Measurements from ENCODE around the gene MRI1. TPM values are rescaled to one million over a fixed set of nuclear protein-coding genes. Genes with fewer than 3 reads are reported as not detected.
A peak's percentile ranks its signal among the peaks of the same experiment; 100 is the strongest.

MRI1 gene
- total RNA-seq (2014; rRNA removed; shearing (Covaris generic); ENCODE audit: low replicate concordance) = 33.4 and 78.9 TPM in 2 replicates

DNA sequence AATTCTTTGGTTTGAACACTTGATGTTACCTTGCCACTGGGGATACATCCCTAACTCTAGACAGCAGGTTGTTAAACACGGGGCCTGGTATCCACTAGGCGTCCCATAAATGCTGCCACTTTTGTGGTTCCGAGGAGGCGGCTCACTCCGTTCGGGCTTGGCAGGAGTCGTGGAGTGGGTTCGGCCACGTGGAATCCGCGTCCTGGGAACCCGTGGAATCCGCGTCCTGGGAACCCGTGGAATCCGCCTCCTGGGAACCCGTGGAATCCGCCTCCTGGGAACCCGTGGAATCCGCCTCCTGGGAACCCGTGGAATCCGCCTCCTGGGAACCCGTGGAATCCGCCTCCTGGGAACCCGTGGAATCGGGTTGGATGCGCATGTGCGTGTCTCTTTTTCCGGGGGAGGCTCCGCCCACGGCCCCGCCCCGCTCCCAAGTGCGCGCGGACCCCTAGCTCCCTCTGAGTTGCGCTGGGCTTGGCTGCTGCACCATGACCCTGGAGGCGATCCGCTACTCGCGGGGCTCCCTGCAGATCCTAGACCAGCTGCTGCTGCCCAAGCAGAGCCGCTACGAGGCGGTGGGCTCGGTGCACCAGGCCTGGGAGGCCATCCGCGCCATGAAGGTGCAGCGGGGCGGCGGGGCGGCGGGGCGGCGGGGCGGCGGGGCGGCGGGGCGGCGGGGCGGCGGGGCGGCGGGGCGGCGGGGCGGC, at the start of gene MRI1:
TSS of gene MRI1 (plus strand) at position 422 of the 707 bp plus-strand sequence. CDS start at position 489, 67 bp downstream.
- no peaks in the 10 kb centered on the region for H3K9me3 ChIP-seq (ENCODE audit: low read length)
- no peak within 1 kb of the TSS for H3K27ac ChIP-seq (ENCODE audit: low read length)
- no peaks in the 10 kb centered on the region for H3K27me3 ChIP-seq (ENCODE audit: low read length)
- peak within 1 kb of the TSS; percentile 63 for H3K9ac ChIP-seq (ENCODE audit: low read length)
- peak within 1 kb of the TSS; percentile 69 for H3K4me3 ChIP-seq (ENCODE audit: low read length)
- H2AFZ ChIP-seq (ENCODE audit: low read length) = peak within 1 kb of the TSS; percentile 68; the same call in 1 of the 2 replicates
- peak within 1 kb of the TSS; percentile 56 for H3K4me2 ChIP-seq (ENCODE audit: low read depth, low read length, poor library complexity, severe bottlenecking)
- H3K4me1 ChIP-seq (ENCODE audit: low read length) = peaks cover 10% of the 10 kb centered on the region
- DNase-seq = peak; percentile 88
- H3K79me2 ChIP-seq (ENCODE audit: low read length) = peaks cover 23% of the 10 kb centered on the region
- no peaks in the 10 kb centered on the region for H3K9me2 ChIP-seq (replicated peaks; ENCODE audit: insufficient read depth, low read length)
- H4K20me1 ChIP-seq (ENCODE audit: insufficient read depth, low read depth, low read length) = no peaks in the 10 kb centered on the region
- 0 out of 2 replicates have a peak, but pooled peaks cover 2% of the 10 kb centered on the region for H3K36me3 ChIP-seq (ENCODE audit: insufficient read depth, low read length)

DNA sequence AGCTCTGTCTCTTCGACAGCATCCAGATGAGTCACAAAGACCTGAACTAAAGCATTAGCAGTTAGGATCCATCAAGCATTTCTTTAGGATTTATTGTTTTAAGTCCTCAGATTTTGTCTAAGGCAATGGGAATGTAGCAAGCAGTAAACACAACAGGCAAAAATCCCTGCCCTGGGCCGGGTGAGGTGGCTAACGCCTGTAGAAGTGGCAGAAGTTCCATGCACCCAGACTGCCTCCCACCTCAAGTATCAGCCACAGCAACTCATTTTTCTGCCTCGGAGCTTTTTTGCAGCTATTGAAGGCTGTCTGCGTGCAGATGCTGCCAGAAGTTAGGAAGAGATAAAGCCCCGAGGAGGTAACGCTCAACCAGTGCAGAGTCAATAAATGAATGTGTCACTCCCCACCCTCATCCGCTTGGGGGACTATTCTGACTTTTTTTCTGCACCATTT, 47.1 kb upstream of the MRI1 start:
- Histone ChIP-seq H2AFZ (ENCODE audit: low read length) (no peak overlapping the region), H3K79me2 (ENCODE audit: low read length) (no peaks in the 10 kb centered on the region), H3K27ac (ENCODE audit: low read length) (no peak overlapping the region), H3K27me3 (ENCODE audit: low read length) (no peaks in the 10 kb centered on the region), H4K20me1 (ENCODE audit: insufficient read depth, low read depth, low read length) (no peaks in the 10 kb centered on the region), H3K4me2 (ENCODE audit: low read depth, low read length, poor library complexity, severe bottlenecking) (no peak overlapping the region), H3K4me3 (ENCODE audit: low read length) (no peak overlapping the region), H3K9me3 (ENCODE audit: low read length) (no peaks in the 10 kb centered on the region), H3K36me3 (ENCODE audit: insufficient read depth, low read length) (no peaks in the 10 kb centered on the region), H3K9ac (ENCODE audit: low read length) (no peak overlapping the region), H3K9me2 (replicated peaks; ENCODE audit: insufficient read depth, low read length) (no peaks in the 10 kb centered on the region), H3K4me1 (ENCODE audit: low read length) (no peaks in the 10 kb centered on the region)
- no peak for DNase-seq

- H3K79me2 ChIP-seq (ENCODE audit: low read length) = no peaks in the 10 kb centered on the region
- H3K36me3 ChIP-seq (ENCODE audit: insufficient read depth, low read length) = no peaks in the 10 kb centered on the region
- no peaks in the 10 kb centered on the region for H3K27me3 ChIP-seq (ENCODE audit: low read length)
These were observed 45.6 kb upstream of the MRI1 start for GRCh38 chr19:13718733-13719132.

DNA sequence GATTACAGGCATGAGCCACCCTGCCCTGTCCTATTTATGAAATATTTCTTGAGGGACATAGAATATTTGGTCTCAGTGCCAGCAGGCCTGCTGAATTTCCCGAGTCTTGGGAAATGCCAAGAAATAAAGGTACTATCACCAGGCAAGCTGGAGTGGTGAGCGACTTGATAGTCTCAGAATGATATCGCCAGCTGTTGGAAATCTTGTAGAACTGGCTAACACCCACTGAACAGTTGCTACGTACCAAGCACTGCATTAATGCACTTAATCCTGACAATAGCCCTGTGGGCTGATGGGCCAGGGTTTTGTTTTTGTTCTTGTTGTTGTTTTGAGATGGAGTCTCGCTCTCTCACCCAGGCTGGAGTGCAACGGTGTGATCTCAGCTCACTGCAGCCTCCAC, 42.2 kb upstream of the MRI1 start:
- Histone ChIP-seq H3K27ac (ENCODE audit: low read length) (no peak overlapping the region), H3K9me3 (ENCODE audit: low read length) (no peaks in the 10 kb centered on the region), H3K36me3 (ENCODE audit: insufficient read depth, low read length) (no peaks in the 10 kb centered on the region), H2AFZ (ENCODE audit: low read length) (no peak overlapping the region), H3K79me2 (ENCODE audit: low read length) (no peaks in the 10 kb centered on the region), H3K9ac (ENCODE audit: low read length) (no peak overlapping the region), H3K9me2 (replicated peaks; ENCODE audit: insufficient read depth, low read length) (no peaks in the 10 kb centered on the region), H3K4me3 (ENCODE audit: low read length) (no peak overlapping the region), H3K4me1 (ENCODE audit: low read length) (no peaks in the 10 kb centered on the region), H3K27me3 (ENCODE audit: low read length) (no peaks in the 10 kb centered on the region), H4K20me1 (ENCODE audit: insufficient read depth, low read depth, low read length) (no peaks in the 10 kb centered on the region), H3K4me2 (ENCODE audit: low read depth, low read length, poor library complexity, severe bottlenecking) (no peak overlapping the region)
- no peak for DNase-seq

More at GRCh38 chr19:13718733-13719132, 45.6 kb upstream of the MRI1 start:
- Histone ChIP-seq H3K9ac (ENCODE audit: low read length) (no peak overlapping the region), H3K9me2 (replicated peaks; ENCODE audit: insufficient read depth, low read length) (no peaks in the 10 kb centered on the region), H3K9me3 (ENCODE audit: low read length) (no peaks in the 10 kb centered on the region), H3K4me1 (ENCODE audit: low read length) (no peaks in the 10 kb centered on the region), H3K4me2 (ENCODE audit: low read depth, low read length, poor library complexity, severe bottlenecking) (no peak overlapping the region), H4K20me1 (ENCODE audit: insufficient read depth, low read depth, low read length) (no peaks in the 10 kb centered on the region), H3K27ac (ENCODE audit: low read length) (no peak overlapping the region), H2AFZ (ENCODE audit: low read length) (no peak overlapping the region), H3K4me3 (ENCODE audit: low read length) (no peak overlapping the region)
- DNase-seq = peak; percentile 50

DNA sequence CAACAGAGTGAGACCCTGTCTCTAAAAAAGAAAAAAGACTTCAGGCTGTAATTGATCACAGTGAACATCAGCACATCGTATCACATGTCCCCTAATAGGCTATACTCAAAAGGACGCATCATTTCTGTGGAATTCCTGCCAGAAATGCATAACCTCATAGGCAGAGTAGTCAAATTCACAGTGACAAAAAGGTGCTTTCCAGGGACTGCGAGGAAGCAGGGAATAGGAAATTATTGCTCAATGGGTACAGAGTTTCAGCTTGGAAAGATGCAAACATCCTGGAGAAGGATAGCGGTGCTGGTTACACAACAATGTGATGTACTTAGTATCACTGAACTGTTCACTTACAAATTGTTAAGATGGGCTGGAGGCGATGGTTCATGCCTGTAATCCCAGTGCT, 41.1 kb upstream of the MRI1 start:
- DNase-seq = no peak
- H3K4me2 ChIP-seq (ENCODE audit: low read depth, low read length, poor library complexity, severe bottlenecking) = no peak overlapping the region
- H3K79me2 ChIP-seq (ENCODE audit: low read length) = no peaks in the 10 kb centered on the region
- H2AFZ ChIP-seq (ENCODE audit: low read length) = no peak overlapping the region
- H3K9me2 ChIP-seq (replicated peaks; ENCODE audit: insufficient read depth, low read length) = no peaks in the 10 kb centered on the region
- no peak overlapping the region for H3K4me3 ChIP-seq (ENCODE audit: low read length)
- no peaks in the 10 kb centered on the region for H4K20me1 ChIP-seq (ENCODE audit: insufficient read depth, low read depth, low read length)
- H3K27ac ChIP-seq (ENCODE audit: low read length) = no peak overlapping the region
- no peak overlapping the region for H3K9ac ChIP-seq (ENCODE audit: low read length)
- H3K9me3 ChIP-seq (ENCODE audit: low read length) = no peaks in the 10 kb centered on the region
- no peaks in the 10 kb centered on the region for H3K4me1 ChIP-seq (ENCODE audit: low read length)
- no peaks in the 10 kb centered on the region for H3K27me3 ChIP-seq (ENCODE audit: low read length)
- no peaks in the 10 kb centered on the region for H3K36me3 ChIP-seq (ENCODE audit: insufficient read depth, low read length)

GRCh38 chr19:13726323-13726722, 38.0 kb upstream of the MRI1 start:
- Histone ChIP-seq H3K27me3 (ENCODE audit: low read length) (no peaks in the 10 kb centered on the region), H3K36me3 (ENCODE audit: insufficient read depth, low read length) (no peaks in the 10 kb centered on the region), H3K9ac (ENCODE audit: low read length) (no peak overlapping the region), H3K9me3 (ENCODE audit: low read length) (no peaks in the 10 kb centered on the region), H4K20me1 (ENCODE audit: insufficient read depth, low read depth, low read length) (no peaks in the 10 kb centered on the region), H3K4me3 (ENCODE audit: low read length) (no peak overlapping the region), H3K79me2 (ENCODE audit: low read length) (no peaks in the 10 kb centered on the region), H3K4me1 (ENCODE audit: low read length) (peaks cover 19% of the 10 kb centered on the region), H3K27ac (ENCODE audit: low read length) (no peak overlapping the region), H3K4me2 (ENCODE audit: low read depth, low read length, poor library complexity, severe bottlenecking) (no peak overlapping the region), H3K9me2 (replicated peaks; ENCODE audit: insufficient read depth, low read length) (no peaks in the 10 kb centered on the region), H2AFZ (ENCODE audit: low read length) (no peak overlapping the region)
- DNase-seq = no peak

- Histone ChIP-seq H4K20me1 (ENCODE audit: insufficient read depth, low read depth, low read length) (no peaks in the 10 kb centered on the region), H3K4me1 (ENCODE audit: low read length) (peaks cover 27% of the 10 kb centered on the region), H3K79me2 (ENCODE audit: low read length) (no peaks in the 10 kb centered on the region), H3K9ac (ENCODE audit: low read length) (no peak overlapping the region), H3K9me2 (replicated peaks; ENCODE audit: insufficient read depth, low read length) (no peaks in the 10 kb centered on the region), H3K27me3 (ENCODE audit: low read length) (no peaks in the 10 kb centered on the region), H3K27ac (ENCODE audit: low read length) (no peak overlapping the region), H3K9me3 (ENCODE audit: low read length) (no peaks in the 10 kb centered on the region), H2AFZ (ENCODE audit: low read length) (no peak overlapping the region), H3K4me2 (ENCODE audit: low read depth, low read length, poor library complexity, severe bottlenecking) (no peak overlapping the region), H3K4me3 (ENCODE audit: low read length) (no peak overlapping the region), H3K36me3 (ENCODE audit: insufficient read depth, low read length) (no peaks in the 10 kb centered on the region)
- no peak for DNase-seq
These were observed 36.5 kb upstream of the MRI1 start for GRCh38 chr19:13727798-13728197.

DNA sequence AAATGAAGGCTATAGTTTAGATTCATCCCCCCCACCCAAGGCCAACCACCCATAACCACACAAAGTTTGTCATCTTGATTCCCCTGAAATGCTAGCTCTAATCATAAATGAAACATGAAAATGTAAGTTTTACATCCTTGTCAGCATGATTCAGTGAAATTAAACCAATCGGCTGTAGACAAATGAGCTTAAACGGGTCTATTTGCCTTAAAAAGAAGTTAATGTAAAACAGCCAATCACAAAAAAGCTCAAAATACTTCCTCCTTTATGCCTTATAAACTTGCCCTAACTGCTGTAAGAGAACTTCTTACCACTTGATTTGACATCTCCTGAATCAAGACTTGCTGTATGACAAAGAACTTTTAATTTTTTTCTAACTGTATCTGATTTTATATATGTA, 34.5 kb upstream of the MRI1 start:
- peak overlapping the region; percentile 81 for H3K27ac ChIP-seq (ENCODE audit: low read length)
- H3K4me2 ChIP-seq (ENCODE audit: low read depth, low read length, poor library complexity, severe bottlenecking) = peak overlapping the region; percentile 93
- H2AFZ ChIP-seq (ENCODE audit: low read length) = peak overlapping the region; percentile 60; the same call in 1 of the 2 replicates
- H3K36me3 ChIP-seq (ENCODE audit: insufficient read depth, low read length) = no peaks in the 10 kb centered on the region
- DNase-seq = peak; percentile 73
- no peaks in the 10 kb centered on the region for H3K79me2 ChIP-seq (ENCODE audit: low read length)
- H3K9ac ChIP-seq (ENCODE audit: low read length) = peak overlapping the region; percentile 65
- peaks cover 27% of the 10 kb centered on the region for H3K4me1 ChIP-seq (ENCODE audit: low read length)
- no peaks in the 10 kb centered on the region for H4K20me1 ChIP-seq (ENCODE audit: insufficient read depth, low read depth, low read length)
- H3K4me3 ChIP-seq (ENCODE audit: low read length) = peak overlapping the region; percentile 82; the same call in 1 of the 2 replicates
- no peaks in the 10 kb centered on the region for H3K9me3 ChIP-seq (ENCODE audit: low read length)
- no peaks in the 10 kb centered on the region for H3K27me3 ChIP-seq (ENCODE audit: low read length)
- H3K9me2 ChIP-seq (replicated peaks; ENCODE audit: insufficient read depth, low read length) = no peaks in the 10 kb centered on the region

Measured in Karpas-422 (cell line).